ENCODE results near the gene FUOM. TPM values are rescaled to one million over a fixed set of nuclear protein-coding genes. Genes with fewer than 3 reads are reported as not detected.

FUOM gene
- total RNA-seq, 1 experiment from 2014 or later: 31.3 TPM

DNA sequence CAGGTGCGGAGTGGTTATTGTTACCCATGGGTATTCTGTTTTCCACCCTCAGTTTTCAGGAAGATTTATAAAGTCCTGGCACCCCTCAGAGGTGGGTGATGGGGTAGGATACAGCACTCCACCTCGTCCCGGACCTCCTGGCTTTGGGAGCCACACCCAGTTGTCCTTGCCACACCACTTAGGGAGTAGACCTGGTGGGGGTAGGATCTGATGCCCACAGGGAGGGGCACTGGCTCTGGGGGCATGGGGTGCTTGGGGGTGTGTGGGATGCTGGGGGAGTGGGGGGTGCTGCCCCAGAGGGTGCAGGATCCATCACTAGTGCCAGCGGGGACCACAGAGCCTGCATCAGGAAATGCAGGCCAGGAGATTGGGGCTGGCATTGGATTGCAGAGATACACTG is 44.6 kb downstream of the FUOM start (continued):
- TF ChIP-seq ESRRA (CRISPR knock-in tag; IDR thresholded peaks at IDR 0.05; ENCODE audit: borderline replicate concordance) (no peak), JAZF1 (CRISPR knock-in tag; IDR thresholded peaks at IDR 0.05) (no peak), RORB (CRISPR knock-in tag; IDR thresholded peaks at IDR 0.05) (no peak), ZNF121 (CRISPR knock-in tag; IDR thresholded peaks at IDR 0.05) (no peak), IRF2 (CRISPR knock-in tag; IDR thresholded peaks at IDR 0.05; ENCODE audit: borderline replicate concordance, low read depth) (no peak), NFATC4 (CRISPR knock-in tag; IDR thresholded peaks at IDR 0.05) (no peak), TEAD4 (CRISPR knock-in tag; IDR thresholded peaks at IDR 0.05) (no peak), AFF4 (CRISPR knock-in tag; IDR thresholded peaks at IDR 0.05; ENCODE audit: borderline replicate concordance) (no peak)
- TF ChIP-seq, protein P1, sequence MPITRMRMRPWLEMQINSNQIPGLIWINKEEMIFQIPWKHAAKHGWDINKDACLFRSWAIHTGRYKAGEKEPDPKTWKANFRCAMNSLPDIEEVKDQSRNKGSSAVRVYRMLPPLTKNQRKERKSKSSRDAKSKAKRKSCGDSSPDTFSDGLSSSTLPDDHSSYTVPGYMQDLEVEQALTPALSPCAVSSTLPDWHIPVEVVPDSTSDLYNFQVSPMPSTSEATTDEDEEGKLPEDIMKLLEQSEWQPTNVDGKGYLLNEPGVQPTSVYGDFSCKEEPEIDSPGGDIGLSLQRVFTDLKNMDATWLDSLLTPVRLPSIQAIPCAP (CRISPR knock-in tag; IDR thresholded peaks at IDR 0.05): no peak

- no peak overlapping the region for H3K4me3 Mint-ChIP-seq
- no peak for DNase-seq (ENCODE audit: low spot score)
- no peak overlapping the region for H3K27ac Mint-ChIP-seq
- H3K27me3 Mint-ChIP-seq (ENCODE audit: low read depth): peaks cover 3% of the 10 kb centered on the region; the same call in 1 of the 2 replicates
- ATAC-seq: no peak
- peaks cover 18% of the 10 kb centered on the region for H3K36me3 Mint-ChIP-seq
- H3K9me3 Mint-ChIP-seq: no peaks in the 10 kb centered on the region; the same call in 1 of the 2 replicates
- ChIA-PET POLR2A (no interaction called here), CTCF (no interaction called here)
- TF ChIP-seq ZNF396 (CRISPR knock-in tag; IDR thresholded peaks at IDR 0.05; ENCODE audit: borderline replicate concordance) (no peak), OVOL2 (CRISPR knock-in tag; IDR thresholded peaks at IDR 0.05; ENCODE audit: borderline replicate concordance) (no peak), CTCF (IDR thresholded peaks at IDR 0.05) (no peak), NR3C1 (CRISPR knock-in tag; conservative IDR thresholded peaks at IDR 0.05; ENCODE audit: low read depth) (no peak), TP53 (CRISPR knock-in tag; IDR thresholded peaks at IDR 0.05) (no peak), JUN (CRISPR knock-in tag; IDR thresholded peaks at IDR 0.05) (no peak), AFF4 (CRISPR knock-in tag; IDR thresholded peaks at IDR 0.05; ENCODE audit: borderline replicate concordance) (no peak), MYBL2 (CRISPR knock-in tag; IDR thresholded peaks at IDR 0.05) (no peak), HMGA2 (CRISPR knock-in tag; IDR thresholded peaks at IDR 0.05) (no peak), GTF2I (CRISPR knock-in tag; conservative IDR thresholded peaks at IDR 0.05) (no peak)
- TF ChIP-seq, protein P2, sequence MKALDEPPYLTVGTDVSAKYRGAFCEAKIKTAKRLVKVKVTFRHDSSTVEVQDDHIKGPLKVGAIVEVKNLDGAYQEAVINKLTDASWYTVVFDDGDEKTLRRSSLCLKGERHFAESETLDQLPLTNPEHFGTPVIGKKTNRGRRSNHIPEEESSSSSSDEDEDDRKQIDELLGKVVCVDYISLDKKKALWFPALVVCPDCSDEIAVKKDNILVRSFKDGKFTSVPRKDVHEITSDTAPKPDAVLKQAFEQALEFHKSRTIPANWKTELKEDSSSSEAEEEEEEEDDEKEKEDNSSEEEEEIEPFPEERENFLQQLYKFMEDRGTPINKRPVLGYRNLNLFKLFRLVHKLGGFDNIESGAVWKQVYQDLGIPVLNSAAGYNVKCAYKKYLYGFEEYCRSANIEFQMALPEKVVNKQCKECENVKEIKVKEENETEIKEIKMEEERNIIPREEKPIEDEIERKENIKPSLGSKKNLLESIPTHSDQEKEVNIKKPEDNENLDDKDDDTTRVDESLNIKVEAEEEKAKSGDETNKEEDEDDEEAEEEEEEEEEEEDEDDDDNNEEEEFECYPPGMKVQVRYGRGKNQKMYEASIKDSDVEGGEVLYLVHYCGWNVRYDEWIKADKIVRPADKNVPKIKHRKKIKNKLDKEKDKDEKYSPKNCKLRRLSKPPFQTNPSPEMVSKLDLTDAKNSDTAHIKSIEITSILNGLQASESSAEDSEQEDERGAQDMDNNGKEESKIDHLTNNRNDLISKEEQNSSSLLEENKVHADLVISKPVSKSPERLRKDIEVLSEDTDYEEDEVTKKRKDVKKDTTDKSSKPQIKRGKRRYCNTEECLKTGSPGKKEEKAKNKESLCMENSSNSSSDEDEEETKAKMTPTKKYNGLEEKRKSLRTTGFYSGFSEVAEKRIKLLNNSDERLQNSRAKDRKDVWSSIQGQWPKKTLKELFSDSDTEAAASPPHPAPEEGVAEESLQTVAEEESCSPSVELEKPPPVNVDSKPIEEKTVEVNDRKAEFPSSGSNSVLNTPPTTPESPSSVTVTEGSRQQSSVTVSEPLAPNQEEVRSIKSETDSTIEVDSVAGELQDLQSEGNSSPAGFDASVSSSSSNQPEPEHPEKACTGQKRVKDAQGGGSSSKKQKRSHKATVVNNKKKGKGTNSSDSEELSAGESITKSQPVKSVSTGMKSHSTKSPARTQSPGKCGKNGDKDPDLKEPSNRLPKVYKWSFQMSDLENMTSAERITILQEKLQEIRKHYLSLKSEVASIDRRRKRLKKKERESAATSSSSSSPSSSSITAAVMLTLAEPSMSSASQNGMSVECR (CRISPR knock-in tag; IDR thresholded peaks at IDR 0.05; ENCODE audit: borderline replicate concordance): no peak
- H3K4me1 Mint-ChIP-seq: peaks cover 5% of the 10 kb centered on the region
Observed at GRCh38 chr10:133312769-133313145, 45.1 kb downstream of the FUOM start.

All from WTC11 (cell line).